H1 (cell line): ENCODE results near the gene TMEM139. TPM values are rescaled to one million over a fixed set of nuclear protein-coding genes. Genes with fewer than 3 reads are reported as not detected.

Experiments
- ATF2 ChIP-seq: IDR thresholded peaks from 2 replicates; pipeline ENCODE4 v1.6.1; 2012; ENCODE audit warnings: low read length, inconsistent platforms
- BACH1 ChIP-seq: IDR thresholded peaks from 2 replicates; pipeline ENCODE4 v1.6.1; 2012; ENCODE audit warnings: low read length, improper control_type of control experiment
- CTCF ChIP-seq, 3 experiments: IDR thresholded peaks; 1 replicate in 2 of 3; 2 replicates in 1 of 3; pipeline versions ENCODE4 v1.5.1 to v1.6.1; 2011; ENCODE audit warnings: low read length in 3 of 3, mild to moderate bottlenecking in 3 of 3, inconsistent platforms in 2 of 3, low read depth in 1 of 3, moderate library complexity in 1 of 3; ENCODE audit not compliant: insufficient read depth in 1 of 3; ENCODE audit errors: control extremely low read depth in 1 of 3
- KDM4A ChIP-seq: IDR thresholded peaks from one replicate; pipeline ENCODE4 v1.7.1; 2012; ENCODE audit warnings: low read depth, mild to moderate bottlenecking, moderate library complexity, low read length, inconsistent platforms; ENCODE audit not compliant: severe bottlenecking
- SAP30 ChIP-seq: fragments of 300-600 bp; sonication (generic); IDR thresholded peaks from 2 replicates; pipeline ENCODE4 v1.7.1; 2012; ENCODE audit warnings: low read length, moderate library complexity, mild to moderate bottlenecking, inconsistent platforms; ENCODE audit not compliant: insufficient read depth, insufficient replicate concordance
- polyA plus RNA-seq, 7 experiments: library from polyadenylated mRNA; depleted of rRNA in 3 of 7; stranded (reverse) in 5 of 7; unstranded in 2 of 7; fragments of >200 nt in 5 of 7; fragments of 200-250 nt in 2 of 7; gene quantifications; 1 replicate in 5 of 7; 2 replicates in 1 of 7; 4 replicates in 1 of 7; pipeline versions ENCODE4 v1.2.1 to v1.2.3, GENCODE V29; 2011 to 2013; ENCODE audit warnings: missing spikeins in 2 of 7, mixed read lengths in 2 of 7
- total RNA-seq: library from RNA; stranded (reverse); fragmentation: NEBNext Ultra II Directional; extraction: Animal tissue kit (Norgen Biotek cat#: 25700); gene quantifications from 2 replicates; pipeline ENCODE4 v1.2.1, GENCODE V29; 2021

TMEM139 gene
- total and polyA plus RNA-seq, 2 of the 8 experiments (the other 6 are each of a cell fraction or from before 2014, with no cell fraction given), result 3.2 to 6.7 TPM

GRCh38 chr7:143238289-143238980, 46.3 kb upstream of the TMEM139 start (continued):
- TF ChIP-seq ATF2 (no peak), KDM4A (no peak), BACH1 (no peak), CTCF (IDR thresholded peaks at IDR 0.05; ENCODE audit: control extremely low read depth in 1 of 3, insufficient read depth in 1 of 3, low read depth in 1 of 3, low read length in 3 of 3) (no peak), SAP30 (no peak)
